Stimulated activated CD8-positive, alpha-beta memory T cell treated with anti-CD3 and anti-CD28 coated beads, Interleukin-7, amount 100 ng/mL, for 24 hours (primary cell): Measurements from ENCODE around the gene PLAGL1.
"Not testable (repeated sequence)": the region's sequence is repeated elsewhere in the genome, so short reads cannot be mapped to it uniquely, and the experiment has no call there.

Experiments used
- DNase-seq: peaks from one replicate; pipeline ENCODE4 v3.0.0-alpha.2; 2020; ENCODE audit warnings: low read depth

PLAGL1 gene, protein sequence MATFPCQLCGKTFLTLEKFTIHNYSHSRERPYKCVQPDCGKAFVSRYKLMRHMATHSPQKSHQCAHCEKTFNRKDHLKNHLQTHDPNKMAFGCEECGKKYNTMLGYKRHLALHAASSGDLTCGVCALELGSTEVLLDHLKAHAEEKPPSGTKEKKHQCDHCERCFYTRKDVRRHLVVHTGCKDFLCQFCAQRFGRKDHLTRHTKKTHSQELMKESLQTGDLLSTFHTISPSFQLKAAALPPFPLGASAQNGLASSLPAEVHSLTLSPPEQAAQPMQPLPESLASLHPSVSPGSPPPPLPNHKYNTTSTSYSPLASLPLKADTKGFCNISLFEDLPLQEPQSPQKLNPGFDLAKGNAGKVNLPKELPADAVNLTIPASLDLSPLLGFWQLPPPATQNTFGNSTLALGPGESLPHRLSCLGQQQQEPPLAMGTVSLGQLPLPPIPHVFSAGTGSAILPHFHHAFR

DNA sequence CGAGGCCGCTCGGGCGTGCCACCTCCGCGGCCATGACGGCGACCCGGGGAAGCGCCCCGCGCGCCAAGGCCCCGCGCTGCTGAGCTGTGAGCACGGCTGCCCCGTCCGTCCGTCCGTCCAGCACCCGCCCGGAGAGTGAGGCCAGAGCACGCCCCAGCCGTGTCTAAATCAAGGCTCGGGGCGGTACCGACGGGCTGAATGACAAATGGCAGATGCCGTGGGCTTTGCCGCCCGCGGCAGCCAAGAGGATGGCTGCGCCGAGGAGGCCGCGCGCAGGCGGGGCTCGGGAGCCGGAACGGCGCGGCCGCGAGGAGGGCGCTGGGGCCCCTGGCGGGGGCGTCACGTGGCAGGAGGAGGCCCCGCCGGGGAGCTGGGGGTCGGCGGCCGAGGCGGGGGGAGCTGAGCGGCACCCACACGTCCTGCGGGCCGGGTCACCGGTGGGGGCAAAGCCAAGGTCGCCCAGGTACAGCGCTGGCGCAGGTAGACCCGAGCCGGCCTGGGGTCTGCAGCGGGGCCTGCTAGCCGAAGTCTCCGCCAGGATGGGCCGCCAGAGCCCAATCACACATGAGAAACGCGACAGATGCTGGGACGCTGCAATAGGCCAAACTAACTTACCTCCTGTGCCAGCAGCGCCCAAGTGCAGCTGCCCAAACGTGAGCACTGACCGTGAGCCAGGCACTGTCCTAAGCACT lies at the start of gene PLAGL1:
Gene PLAGL1, minus strand, starts transcription at position 140 of the 692 bp plus-strand sequence. CDS start 60,123 bp downstream, outside the sequence.
- DNase-seq: no peak

DNA sequence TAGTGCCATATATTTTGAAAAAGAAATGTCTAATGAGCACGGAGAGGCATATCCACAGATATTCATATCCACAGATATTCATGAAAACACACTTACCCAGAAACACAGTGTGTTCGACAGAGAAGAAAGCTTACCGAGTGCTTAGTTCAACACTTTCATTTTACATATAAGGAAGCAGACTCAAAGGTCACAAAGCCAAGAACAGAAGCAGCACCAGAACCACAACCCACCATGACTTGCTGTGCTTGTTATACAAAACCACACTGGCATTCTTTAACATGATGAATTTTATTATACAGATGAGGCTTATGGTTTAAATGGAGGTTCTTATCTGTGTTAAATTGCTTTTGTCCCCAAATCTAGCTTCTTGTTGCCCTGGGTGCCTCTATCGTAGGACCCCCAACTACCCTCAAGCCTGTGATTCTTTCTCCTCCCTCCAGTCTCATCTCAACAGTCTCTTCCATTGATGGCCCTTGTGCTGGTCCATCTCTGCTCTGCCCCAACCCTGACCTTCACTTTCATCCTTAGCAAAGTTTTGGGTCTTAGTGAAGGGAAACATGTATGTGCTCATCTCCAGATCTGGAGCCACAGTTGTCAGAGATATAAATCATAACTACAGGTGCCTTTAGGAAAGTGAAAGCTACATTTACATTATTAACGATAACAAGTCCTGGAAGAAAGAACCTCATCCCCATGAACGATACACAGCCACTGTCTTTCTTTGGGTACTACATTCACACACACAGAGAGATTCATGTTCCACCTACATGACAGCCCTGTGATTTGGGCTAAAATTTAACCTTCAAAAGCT lies 47.3 kb upstream of the PLAGL1 start:
- no peak for DNase-seq

DNA sequence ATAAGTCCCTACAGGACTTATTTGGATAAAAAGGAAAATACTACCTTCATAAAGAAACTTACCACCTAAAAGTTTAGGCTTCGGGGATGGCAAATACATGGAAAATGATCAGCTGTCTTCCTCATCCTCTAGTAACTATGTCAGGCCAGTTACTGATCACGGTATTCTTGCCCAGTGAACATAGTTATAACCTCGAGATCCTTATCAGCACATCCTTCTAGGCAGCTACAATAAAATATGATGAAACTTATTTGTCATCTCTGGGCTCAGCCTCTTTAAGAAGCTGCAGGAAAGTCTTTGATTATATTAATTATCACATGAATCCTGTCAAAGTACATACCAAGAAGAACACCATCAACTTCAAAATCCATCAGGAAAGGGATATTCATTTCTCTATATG lies 45.5 kb upstream of the PLAGL1 start:
- no peak for DNase-seq

DNA sequence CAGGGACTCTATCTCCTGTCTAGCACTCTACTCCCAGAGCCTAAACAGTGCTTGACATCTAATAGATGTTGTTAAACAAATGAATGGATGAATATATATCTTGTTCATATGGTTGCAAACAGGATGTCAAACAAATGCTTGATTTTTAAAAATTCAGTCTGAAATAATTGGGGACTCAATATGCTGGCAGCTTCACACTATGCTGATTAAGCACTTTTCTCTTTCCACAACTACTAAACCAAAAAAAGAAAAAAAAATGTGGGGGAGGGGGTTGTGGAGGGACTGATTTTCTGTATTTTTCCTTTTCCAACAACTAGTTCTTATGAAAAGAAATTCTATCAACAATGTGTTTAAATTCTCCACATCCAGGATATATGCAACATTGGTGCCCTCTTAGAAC lies 44.4 kb upstream of the PLAGL1 start:
- no peak for DNase-seq

DNA sequence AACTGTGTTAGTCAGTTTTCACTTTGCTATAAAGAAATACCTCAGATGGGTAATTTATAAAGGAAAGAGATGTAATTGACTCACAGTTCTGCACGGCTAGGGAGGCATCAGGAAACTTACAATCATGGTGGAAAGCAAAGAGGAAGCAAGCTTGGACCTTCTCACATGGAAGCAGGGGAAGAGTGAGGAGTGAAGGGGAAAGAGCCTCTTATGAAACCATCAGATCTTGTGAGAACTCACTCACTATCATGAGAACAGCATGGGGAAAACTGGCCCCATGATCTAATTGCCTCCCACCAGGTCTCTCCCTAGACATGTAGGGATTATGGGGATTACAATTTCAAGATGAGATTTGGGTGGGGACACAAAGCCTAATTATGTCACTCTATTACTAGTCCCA lies 41.3 kb upstream of the PLAGL1 start:
- DNase-seq: no peak

DNA sequence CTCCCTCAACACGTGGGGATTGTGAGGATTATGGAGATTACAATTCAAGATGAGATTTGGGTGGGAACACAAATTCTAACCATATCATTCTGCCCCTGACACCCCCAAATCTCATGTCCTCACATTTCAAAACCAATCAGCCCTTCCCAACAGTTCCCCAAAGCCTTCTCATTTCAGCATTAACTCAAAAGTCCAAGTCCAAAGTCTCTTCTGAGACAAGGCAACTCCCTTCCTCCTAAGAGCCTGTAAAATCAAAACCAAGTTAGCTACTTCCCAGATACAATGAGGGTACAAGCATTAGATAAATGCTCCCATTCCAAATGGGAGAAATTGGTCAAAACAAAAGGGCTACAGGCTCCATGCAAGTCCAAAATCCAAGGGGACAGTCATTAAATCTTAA lies 39.6 kb upstream of the PLAGL1 start:
- DNase-seq: no peak

DNA sequence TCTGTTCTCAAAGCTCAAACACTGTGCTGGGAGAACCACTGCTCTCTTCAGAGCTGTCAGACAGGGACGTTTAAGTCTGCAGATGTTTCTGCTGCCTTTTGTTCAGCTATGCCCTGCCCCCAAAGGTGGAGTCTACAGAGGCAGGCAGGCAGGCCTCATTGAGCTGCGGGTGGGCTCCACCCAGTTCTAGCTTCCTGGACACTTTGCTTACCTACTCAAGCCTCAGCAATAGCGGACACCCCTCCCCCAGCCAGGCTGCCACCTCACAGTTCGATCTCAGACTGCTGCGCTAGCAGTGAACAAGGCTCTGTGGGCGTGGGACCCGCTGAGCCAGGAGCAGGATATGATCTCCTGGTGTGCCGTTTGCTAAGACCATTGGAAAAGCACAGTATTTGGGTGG lies 38.6 kb upstream of the PLAGL1 start:
- not testable (repeated sequence) for DNase-seq

DNA sequence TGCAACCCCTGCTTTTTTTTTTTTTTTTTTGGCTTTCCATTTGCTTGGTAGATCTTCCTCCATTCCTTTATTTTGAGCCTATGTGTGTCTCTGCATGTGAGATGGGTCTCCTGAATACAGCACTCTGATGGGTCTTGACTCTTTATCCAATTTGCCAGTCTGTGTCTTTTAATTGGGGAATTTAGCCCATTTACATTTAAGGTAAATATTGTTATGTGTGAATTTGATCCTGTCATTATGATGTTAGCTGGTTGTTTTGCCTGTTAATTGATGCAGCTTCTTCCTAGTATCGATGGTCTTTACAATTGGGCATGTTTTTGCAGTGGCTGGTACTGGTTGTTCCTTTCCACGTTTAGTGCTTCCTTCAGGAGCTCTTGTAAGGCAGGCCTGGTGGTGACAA lies 36.9 kb upstream of the PLAGL1 start:
- not testable (repeated sequence) for DNase-seq

DNA sequence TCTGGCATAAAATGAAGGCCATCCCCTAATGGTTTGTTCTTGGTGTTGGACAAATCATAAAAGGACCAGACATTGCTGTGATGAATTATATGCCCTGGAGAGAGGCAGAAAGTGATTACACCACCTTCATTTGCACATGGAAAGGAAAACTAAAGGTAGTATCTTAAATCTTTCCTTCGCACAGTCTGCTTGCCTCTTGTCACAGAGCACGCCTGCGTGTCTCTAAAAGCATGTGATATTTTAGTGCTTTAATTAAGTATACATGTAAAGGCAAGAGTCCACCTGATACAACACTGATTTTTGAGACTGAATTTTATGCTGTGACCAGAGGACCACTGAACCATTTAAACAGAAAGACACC lies 28.8 kb upstream of the PLAGL1 start:
- DNase-seq: no peak

DNA sequence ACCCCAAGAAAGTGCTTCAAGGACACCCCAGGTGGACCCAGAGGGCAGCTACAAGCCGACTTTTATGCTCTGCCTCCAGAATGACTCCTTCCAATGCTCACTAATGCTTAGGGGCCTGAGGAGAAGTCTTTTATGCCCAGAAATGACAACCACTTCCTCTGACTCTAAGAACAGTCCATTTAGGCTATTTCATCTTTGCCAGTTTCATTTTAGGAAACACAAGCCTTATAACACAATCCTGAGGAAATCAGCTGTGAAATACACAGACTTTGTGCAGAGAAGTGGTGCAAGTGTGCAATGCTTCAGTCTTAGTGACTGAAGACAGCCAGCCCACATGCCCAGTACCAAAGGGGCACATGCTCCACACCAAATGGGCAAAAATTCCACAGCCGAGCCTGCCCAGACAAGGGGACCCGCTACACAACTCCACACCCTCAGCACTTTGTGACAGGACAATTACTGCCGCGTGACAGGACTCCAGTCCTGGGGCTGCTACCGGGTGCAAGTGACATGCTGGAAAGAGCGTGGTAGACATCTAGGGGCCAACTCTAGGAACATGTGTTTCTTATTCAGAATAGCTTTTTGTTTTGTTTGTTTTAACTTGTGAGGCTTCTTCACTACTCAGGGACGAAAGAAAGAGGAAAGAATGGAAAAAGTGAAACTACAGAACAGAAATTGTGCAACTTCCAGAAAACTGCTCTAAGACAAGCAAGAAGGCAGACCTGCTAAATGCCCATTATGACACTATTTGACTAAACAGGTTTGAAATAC lies 28.2 kb upstream of the PLAGL1 start:
- no peak for DNase-seq

DNA sequence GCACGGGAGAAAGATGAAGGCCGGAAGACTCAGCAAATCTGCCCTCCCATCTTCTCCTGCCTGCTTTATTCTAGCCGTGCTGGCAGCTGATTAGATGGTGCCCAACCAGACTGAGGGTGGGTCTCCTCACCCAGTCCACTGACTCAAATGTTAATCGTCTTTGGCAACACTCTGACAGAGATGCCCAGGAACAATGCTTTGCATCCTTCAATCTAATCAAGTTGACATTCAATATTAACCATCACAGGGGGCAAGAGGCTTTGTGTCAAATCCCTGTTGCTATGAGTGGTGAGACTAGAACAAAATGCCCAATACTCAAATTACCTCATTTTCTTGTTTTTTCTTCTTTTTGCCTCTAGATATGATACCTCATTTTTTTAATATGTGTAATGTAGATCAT lies 27.4 kb upstream of the PLAGL1 start:
- DNase-seq: no peak

DNA sequence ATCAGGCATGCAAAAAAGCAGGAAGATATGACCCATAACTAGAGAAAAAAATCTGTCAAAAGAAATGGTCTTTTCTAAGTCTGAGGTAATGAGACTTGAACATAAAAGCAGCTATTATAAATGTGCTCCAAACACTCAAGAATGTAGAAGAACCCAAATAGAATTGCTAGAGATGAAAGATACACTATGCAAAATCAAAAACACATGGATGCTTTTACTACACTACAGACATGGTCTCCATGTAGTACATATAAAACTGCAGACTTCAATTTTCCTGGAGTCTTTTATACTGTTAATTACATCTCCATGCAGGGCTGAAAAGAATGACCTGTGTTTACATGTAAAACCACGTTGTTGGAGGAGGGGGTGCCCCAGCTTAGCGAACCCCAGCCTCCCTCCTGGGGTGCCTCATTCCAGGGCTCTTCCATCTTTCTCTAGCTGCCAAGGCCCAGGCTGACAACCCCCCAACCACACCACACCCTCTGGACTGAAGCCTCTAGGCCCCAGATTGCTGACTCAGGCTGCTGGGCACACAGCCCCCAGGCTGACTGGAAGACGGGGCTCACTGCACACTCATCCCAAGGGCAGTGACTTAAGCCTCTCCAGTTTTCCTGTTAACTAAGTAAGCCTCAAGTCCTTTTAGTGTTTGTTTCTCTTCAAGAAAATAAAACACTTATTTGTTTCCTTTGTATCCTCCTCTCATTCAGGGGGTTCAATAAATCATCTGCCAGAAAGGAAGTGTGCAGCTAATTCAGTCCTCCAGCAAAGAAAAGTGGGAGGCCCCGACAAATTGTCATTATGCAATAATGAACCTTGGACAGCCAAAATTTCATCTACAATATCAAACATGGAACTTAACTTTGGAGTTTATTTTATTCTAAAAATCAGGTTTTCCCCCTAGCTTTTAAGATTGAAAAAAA lies 26.0 kb upstream of the PLAGL1 start:
- DNase-seq: no peak

DNA sequence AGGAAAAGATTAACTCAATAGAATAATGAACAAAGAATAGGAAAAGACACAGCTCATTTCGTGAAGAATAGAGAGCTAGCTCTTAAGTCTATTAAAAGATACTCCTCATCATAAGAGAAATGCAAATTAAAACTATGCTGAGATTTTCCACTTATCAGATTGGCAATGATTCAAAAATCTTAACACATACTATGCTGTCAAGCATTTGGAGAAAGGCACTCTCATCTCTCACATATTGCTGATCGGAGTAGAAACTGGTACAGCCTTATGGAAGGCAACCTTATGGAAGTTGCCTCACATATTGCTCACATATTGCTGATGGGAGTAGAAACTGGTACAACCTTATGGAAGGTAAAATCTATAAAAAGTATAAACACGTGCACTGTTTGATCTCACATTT lies 21.4 kb upstream of the PLAGL1 start:
- no peak for DNase-seq

DNA sequence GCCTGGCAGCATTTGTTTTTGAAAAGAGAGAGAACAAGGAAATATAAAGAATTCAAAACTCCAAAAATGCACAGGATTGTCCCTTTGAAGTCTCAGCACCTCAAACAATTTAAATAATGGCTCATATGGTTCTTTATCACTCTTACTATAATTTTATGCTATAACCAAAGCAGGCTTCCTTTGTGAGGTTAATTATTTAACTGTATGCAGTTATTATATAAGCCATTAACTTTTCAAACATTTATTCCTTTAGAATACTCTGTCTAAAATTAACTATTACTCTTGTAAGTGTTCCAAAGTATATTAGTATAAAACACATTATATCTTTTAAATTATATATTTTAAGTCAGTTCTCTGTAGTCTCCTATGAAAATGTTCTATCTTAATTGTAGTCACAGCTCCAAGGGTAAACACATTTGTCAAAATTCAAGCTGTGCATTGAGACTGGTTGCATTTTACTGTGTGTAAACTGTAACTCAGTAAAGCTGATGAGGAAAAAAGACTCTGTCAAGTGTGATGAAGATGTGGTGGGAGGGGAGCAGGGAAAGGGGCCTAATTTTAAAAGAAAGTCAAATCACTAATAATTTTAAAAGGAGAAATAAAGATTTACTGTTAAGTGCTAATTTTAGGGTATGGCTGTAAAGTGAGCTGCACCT lies 20.0 kb upstream of the PLAGL1 start:
- no peak for DNase-seq

DNA sequence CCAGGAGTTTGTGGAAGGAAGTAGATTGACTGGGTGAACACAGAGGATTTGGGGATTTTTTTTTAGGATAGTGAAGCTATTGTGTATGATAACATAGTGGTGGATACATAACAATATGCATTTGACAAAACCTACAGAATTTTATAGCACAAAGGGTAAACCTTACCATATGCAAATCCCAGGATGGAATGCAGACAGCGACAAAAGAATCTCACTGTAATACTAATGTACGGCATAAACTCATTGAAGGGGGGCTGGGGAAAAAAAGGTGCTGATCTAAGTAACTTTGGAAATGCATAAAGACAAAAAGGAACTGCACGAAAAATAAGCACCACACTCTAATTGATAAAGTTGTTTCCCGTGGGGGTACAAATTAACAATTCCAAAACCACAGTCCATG lies 15.2 kb upstream of the PLAGL1 start:
- no peak for DNase-seq

DNA sequence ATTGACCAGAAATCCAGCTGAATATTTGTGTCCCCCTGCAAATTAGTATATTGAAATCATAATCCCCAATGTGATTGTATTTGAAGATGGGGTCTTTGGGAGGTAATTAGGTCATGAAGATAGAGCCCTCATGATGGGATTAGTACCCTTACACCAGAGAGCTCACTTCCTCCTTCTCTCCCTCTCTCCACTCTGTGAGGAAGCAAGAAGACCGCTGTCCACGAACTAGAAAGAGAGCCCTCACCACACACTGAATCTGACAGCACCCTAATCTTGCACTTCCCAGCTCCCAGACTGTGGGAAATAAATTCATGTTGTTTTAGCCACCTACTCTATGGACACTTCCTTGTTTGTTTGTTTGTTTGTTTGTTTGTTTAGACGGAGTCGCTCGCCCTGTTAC lies 11.9 kb upstream of the PLAGL1 start:
- no peak for DNase-seq

DNA sequence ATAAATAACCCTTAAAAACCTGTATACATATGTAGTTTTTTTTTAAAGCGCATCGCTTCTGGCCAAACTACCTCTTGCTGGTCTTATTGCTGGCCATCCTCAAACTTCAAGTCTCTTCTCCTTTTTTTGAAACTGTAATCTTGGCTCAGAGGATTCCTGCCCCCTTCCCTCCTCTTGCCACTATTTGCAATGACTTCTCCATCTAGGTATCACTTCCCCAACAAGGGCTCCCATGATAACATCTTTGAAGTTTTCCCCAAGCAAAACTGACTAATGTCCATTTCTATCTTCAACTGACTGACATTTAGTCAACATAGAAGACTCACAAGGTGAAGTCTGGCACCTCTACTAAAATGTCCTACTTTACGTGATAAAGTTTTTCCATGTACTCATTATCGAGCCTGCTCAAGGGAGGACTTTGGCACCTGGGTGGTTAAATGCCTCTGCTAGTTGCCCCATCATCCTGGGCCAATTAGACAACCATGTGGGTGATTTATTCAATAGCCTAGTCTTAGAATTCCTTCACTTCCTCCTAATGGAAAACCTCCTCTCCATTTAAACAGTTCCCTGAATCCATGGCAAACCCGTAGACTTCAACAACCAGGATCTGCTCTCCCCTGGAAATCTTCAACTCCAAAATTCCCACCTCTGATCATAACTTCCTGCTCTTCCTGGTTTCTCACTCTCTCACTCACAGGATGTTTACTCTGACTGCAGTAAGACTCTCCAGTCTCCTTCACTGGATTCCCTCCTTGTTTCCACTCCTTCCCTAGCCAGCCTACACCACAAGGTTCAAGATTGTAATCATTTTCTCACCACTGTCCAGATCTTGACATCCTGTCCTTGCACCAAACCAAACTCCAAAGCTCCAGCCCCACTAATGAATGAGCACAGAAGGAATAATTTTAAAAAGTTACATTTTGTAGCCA lies 9.4 kb upstream of the PLAGL1 start:
- no peak for DNase-seq

DNA sequence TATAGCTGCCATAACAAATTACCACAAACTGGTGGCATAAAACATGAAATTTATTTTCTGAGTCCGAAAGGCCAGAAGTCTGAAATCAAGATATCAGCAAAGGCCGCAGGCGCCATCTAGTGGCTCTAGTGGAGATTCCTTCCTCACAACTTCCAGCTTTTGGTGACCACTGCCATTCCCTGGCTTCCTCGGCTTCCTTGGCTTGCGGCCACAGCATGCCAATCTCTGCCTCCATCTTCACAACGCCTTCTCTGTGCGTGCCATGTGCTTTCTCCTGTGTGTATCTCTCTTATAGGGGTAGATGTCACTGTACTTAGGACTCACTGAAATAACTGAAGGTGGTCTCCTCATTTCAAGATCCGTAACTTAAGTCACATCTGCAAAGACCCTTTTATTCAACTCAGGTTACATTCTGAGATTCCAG lies 5.4 kb upstream of the PLAGL1 start:
- peak; percentile 38 for DNase-seq

DNA sequence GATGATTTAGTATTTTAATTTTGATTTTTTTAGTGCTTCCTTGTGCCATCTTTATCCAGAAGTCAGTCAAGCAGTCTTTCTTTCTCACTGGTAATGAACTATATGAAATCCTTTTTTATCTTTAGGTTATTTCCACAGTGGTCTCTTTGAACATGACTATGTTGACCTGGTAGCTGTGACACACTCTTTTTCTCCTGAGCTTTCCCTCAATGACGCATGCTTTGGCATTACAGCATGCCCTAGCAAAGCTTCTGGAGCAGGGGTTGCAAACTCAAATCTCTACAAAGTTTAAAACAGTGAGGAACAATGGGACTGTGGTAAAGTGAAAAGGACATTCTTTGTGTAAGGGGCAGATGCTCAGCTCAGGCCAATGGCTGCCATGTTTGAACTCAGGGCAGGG lies 4.5 kb upstream of the PLAGL1 start:
- no peak for DNase-seq
